ENCODE results near the gene SRPK3.
"Not testable (repeated sequence)": the region's sequence is repeated elsewhere in the genome, so short reads cannot be mapped to it uniquely, and the experiment has no call there.

The SRPK3 gene

GRCh38 chrX:153746359-153746758 lies 34.5 kb upstream of the SRPK3 start:
- no peak for DNase-seq (ENCODE audit: low read depth)

GRCh38 chrX:153746991-153747390 lies 33.9 kb upstream of the SRPK3 start:
- not testable (repeated sequence) for DNase-seq (ENCODE audit: low read depth)

GRCh38 chrX:153749017-153749416 lies 31.8 kb upstream of the SRPK3 start:
- not testable (repeated sequence) for DNase-seq (ENCODE audit: low read depth)

- no peak for DNase-seq (ENCODE audit: low read depth)
Observed at GRCh38 chrX:153750127-153750774, 30.6 kb upstream of the SRPK3 start.

GRCh38 chrX:153755136-153755535 lies 25.7 kb upstream of the SRPK3 start:
- no peak for DNase-seq (ENCODE audit: low read depth)

- no peak for DNase-seq (ENCODE audit: low read depth)
Observed at GRCh38 chrX:153761863-153762262, 19.0 kb upstream of the SRPK3 start.

- DNase-seq (ENCODE audit: low read depth) = no peak
Observed at GRCh38 chrX:153762626-153763173, 18.1 kb upstream of the SRPK3 start.

- DNase-seq (ENCODE audit: low read depth) = no peak
Observed at GRCh38 chrX:153763298-153763932, 17.4 kb upstream of the SRPK3 start.

GRCh38 chrX:153763989-153764755 lies 16.7 kb upstream of the SRPK3 start, which contains the start of gene PLXNB3:
Gene PLXNB3, plus strand, starts transcription at chrX:153764249. Its CDS starts 1,287 bp downstream, at chrX:153765536.
- peak; percentile 63 for DNase-seq (ENCODE audit: low read depth)

- DNase-seq (ENCODE audit: low read depth) = no peak
Observed at GRCh38 chrX:153764786-153765137, 16.1 kb upstream of the SRPK3 start.

GRCh38 chrX:153765138-153766079 lies 15.4 kb upstream of the SRPK3 start:
- no peak for DNase-seq (ENCODE audit: low read depth)

- DNase-seq (ENCODE audit: low read depth) = no peak
Observed at GRCh38 chrX:153766098-153766817, 14.6 kb upstream of the SRPK3 start.

GRCh38 chrX:153766871-153767673 lies 13.8 kb upstream of the SRPK3 start:
- no peak for DNase-seq (ENCODE audit: low read depth)

GRCh38 chrX:153767674-153768055 lies 13.2 kb upstream of the SRPK3 start:
- no peak for DNase-seq (ENCODE audit: low read depth)

GRCh38 chrX:153768311-153769157 lies 12.3 kb upstream of the SRPK3 start:
- no peak for DNase-seq (ENCODE audit: low read depth)

GRCh38 chrX:153769158-153769864 lies 11.5 kb upstream of the SRPK3 start:
- no peak for DNase-seq (ENCODE audit: low read depth)

- no peak for DNase-seq (ENCODE audit: low read depth)
Observed at GRCh38 chrX:153769865-153770600, 10.8 kb upstream of the SRPK3 start.
